A673 (cell line): ENCODE results near the gene COMMD10.

Source experiments
- EZH2 ChIP-seq: fragments of 200-600 bp; sonication (generic); IDR thresholded peaks from 2 replicates; pipeline ENCODE4 v1.6.1; 2017; ENCODE audit warnings: borderline replicate concordance, low read depth, mild to moderate bottlenecking, mixed read lengths, antibody characterized with exemption, low read length; ENCODE audit not compliant: poor library complexity, severe bottlenecking
- TF ChIP-seq, protein P1 (sequence below): fragments of 300-800, 200-600 bp; sonication (generic); conservative IDR thresholded peaks from 2 replicates; pipeline ENCODE4 v1.5.1; 2017; ENCODE audit warnings: low read depth, mild to moderate bottlenecking, antibody characterized with exemption, low read length, moderate library complexity, mixed read lengths

DNA sequence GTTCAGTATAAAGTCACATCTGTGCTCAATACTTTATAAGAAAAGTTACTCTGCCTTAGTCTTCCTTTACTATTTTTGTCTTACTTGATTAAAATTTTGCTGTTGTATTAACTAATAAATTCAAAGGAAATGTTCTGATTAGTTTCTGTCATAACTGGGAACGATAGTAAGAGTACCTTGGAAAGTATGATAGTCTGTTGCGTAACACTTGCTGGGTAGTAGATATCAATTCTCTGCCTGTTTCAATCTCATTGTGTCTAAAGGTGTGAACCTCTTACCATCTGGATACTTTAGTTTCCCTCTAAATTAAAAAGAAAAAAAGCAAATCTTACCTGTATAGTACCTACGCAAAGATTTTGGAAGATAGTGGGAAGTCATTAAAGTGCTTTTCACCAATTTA lies 48.5 kb downstream of the COMMD10 start:
- TF ChIP-seq EZH2, result no peak
- TF ChIP-seq, protein P1, sequence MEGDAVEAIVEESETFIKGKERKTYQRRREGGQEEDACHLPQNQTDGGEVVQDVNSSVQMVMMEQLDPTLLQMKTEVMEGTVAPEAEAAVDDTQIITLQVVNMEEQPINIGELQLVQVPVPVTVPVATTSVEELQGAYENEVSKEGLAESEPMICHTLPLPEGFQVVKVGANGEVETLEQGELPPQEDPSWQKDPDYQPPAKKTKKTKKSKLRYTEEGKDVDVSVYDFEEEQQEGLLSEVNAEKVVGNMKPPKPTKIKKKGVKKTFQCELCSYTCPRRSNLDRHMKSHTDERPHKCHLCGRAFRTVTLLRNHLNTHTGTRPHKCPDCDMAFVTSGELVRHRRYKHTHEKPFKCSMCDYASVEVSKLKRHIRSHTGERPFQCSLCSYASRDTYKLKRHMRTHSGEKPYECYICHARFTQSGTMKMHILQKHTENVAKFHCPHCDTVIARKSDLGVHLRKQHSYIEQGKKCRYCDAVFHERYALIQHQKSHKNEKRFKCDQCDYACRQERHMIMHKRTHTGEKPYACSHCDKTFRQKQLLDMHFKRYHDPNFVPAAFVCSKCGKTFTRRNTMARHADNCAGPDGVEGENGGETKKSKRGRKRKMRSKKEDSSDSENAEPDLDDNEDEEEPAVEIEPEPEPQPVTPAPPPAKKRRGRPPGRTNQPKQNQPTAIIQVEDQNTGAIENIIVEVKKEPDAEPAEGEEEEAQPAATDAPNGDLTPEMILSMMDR, result no peak
